GM19099 (cell line): Measurements from ENCODE around the gene FLCN.

Source experiments
- POLR2A ChIP-seq: IDR thresholded peaks from 3 replicates; pipeline ENCODE4 v1.6.1; 2011; ENCODE audit warnings: low read depth; ENCODE audit not compliant: insufficient read length; ENCODE audit errors: extremely low read depth

The FLCN gene

GRCh38 chr17:17186551-17187505 is 50.1 kb downstream of the FLCN start:
- TF ChIP-seq POLR2A, result no peak

DNA sequence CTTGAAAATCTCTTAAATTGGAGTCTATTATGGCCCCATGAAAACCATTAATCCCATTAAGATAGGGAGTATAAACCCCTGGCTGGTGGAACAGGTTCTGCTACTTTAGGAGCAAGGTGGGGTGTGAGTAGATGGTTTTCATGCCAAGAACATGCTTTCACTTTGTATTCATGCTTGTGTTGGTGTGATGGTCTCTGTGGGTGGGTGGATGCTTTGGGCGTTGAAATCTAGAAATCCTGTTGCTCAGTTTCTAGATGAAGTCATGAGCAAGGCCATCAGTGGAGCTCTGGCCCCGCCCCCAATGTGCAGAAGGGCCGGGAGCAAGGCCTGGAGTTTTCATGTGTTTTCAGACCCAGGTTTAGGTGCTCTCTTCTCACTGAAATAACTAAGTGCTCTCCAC is 50.9 kb downstream of the FLCN start:
- no peak for TF ChIP-seq POLR2A

GRCh38 chr17:17183744-17184143 is 53.2 kb downstream of the FLCN start:
- TF ChIP-seq POLR2A, result no peak

DNA sequence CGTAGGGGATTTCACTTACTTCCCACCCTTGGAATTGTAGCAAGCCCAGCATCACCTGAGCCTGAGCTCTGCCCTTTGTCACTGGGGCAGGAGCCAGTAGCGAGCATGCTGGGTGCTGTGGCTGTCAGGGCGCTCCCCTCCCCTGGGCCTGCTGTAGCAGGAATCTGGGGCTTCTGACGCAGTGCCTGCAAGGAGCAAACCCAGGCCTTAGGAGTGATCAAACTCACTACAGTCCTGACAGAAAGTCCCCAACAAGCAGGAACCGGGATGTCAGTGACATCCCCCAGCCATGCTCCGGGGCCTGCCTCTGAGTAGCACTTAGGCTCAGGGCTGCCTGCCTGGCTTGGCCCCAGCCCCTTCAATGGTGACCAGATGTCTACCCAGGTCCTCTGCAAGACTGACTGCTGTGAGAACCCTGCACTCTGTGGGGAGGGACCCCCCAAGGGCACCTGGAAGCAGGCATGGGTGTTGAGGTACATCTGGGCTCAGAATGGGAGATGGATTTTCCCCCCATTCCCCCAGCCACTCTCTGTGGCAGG is 54.3 kb downstream of the FLCN start:
- TF ChIP-seq POLR2A, result no peak

- TF ChIP-seq POLR2A, result no peak
Measured at GRCh38 chr17:17181666-17182597, 55.0 kb downstream of the FLCN start.

DNA sequence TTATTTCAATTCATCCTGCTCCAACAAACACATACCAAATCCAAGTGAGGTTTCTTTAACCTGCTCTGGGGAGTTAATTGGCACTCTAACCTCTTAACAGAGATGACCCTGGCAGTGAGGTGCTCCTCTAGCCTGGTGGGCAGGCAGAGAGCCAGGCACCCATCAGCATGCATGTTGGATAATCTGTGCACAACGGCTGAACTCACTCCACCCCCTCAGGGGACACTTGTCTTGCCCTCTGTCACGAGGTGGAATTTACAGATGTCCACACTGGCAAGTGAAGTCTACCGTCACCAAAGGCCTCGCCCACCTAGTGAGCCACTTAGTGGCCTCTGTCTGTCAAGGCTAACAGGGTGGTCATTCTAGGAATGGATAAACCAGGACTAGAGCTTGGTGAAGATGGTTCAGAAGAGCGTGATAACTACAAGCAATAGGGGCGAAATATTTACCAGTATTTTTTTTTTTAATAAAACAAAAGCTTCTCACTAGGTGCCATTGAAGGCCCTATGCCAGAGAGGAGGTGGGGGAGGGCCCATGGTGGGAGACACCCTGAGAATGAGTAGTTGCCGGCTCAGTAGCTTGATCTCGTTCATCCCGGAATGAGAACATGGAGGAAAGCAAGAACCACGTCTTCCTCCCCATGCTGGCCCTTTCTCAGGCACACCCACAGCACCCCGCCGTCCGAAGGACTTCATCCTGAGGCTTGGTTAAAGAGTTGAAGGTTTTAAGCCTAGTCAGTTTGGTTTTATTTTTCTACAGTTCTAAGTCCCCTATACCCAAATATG is 56.0 kb downstream of the FLCN start:
- no peak for TF ChIP-seq POLR2A

- TF ChIP-seq POLR2A, result no peak
Measured at GRCh38 chr17:17180141-17180603, 56.8 kb downstream of the FLCN start.

DNA sequence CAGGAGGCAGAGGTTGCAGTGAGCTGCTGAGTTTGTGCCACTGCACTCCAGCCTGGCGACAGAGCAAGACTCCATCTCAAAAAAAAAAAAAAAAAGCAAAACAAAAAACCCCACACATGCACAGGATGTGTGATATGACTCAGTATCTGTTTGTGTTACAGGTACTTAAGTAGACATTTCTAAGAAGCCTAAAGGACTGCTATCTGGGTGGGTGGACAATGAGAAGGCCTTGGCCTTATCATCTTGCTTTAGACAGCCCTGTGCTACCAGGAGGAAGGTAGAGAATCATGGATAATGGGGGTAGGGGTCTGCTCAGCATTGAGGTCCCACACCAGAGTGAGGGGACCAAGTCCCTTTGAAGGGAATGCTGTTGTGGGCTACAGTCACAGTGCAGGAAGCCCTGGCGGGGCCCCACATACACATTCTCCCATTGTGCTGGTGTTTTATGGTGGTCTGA is 57.6 kb downstream of the FLCN start:
- no peak for TF ChIP-seq POLR2A

DNA sequence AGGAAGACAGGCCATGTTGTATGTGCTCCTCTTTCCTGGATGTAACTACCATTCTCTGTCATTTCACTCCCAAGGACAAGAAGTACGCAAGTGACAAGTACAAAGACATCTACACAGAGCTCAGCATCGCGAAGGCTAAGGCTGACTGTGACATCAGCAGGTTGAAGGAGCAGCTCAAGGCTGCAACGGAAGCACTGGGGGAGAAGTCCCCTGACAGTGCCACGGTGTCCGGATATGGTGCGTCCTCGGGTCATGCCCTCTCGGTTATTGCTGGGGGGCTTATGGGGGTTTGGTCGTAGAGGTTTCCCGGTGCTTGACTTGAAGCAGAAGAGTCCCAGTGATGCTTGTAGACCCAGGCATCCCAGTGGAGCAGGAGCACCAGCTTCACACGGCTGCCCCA is 59.8 kb downstream of the FLCN start:
- no peak for TF ChIP-seq POLR2A

- TF ChIP-seq POLR2A, result no peak
Measured at GRCh38 chr17:17176341-17176740, 60.6 kb downstream of the FLCN start.

GRCh38 chr17:17175917-17176316 is 61.1 kb downstream of the FLCN start:
- no peak for TF ChIP-seq POLR2A

DNA sequence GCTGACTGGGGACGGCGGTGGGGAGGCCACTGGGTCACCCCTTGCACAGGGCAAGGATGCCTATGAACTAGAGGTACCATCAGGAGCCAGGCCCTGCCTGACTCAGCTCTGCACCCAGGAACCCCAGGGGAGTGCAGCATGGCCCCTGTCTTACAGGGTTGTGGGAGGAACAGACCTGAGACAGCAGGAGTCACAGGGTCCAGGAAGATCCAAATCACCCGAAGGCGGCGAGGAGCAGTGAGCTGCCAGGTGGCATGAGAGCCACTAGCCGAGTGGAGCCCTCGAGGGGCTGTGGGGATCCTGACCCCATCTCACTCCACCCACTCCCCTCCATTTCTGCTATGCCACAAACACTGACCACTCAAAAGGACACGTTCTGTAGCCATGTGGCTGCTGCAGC is 61.6 kb downstream of the FLCN start:
- no peak for TF ChIP-seq POLR2A

GRCh38 chr17:17173921-17174320 is 63.0 kb downstream of the FLCN start:
- no peak for TF ChIP-seq POLR2A

- TF ChIP-seq POLR2A, result no peak
Measured at GRCh38 chr17:17172990-17173389, 64.0 kb downstream of the FLCN start.

DNA sequence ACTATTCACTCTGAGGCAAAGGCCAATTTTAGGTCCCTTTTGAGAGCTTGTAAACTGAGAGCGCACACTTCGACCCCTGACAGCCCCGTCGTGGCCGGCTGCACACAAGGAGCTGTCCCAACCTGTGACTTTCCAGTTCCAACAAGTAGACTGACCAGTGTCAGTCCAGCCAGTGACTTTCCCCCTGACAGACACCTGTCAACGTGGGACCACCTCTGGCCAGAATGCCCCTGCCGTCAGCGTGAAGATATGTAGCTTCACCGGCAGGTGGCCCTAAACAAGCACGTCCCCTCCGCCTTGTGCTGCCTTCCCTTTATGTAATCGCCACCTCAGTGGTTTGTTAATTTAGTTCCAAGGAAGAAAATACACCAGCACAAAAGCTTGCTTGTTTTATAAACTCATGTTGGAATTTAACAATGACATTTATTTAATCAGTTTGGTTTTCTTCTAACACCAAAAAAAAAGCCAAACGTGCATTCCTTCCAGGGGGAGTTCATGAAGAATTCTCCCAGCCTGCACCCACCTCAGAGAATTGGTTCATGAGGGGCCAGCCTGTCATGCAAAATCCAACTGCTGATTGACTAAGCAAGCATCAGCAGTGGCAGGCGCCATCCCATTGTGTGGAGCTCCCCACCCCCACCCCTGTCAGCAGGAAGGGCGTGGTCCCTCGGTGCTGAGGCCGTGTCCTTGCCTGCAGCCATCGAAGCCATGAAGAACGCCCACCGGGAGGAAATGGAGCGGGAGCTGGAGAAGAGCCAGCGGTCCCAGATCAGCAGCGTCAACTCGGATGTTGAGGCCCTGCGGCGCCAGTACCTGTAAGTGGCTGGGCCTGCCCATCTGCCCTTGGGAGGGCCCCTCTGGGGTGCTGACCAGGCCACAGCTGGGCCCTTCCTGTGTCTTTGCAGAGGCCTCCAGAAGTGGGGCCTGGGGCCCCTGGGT is 64.7 kb downstream of the FLCN start:
- no peak for TF ChIP-seq POLR2A
